Left renal pelvis (tissue), 4 donors: Measurements from ENCODE around the gene WASF2. TPM values are rescaled to one million over a fixed set of nuclear protein-coding genes. Genes with fewer than 3 reads are reported as not detected.
"Not testable (repeated sequence)": the region's sequence is repeated elsewhere in the genome, so short reads cannot be mapped to it uniquely, and the experiment has no call there.

Source experiments
- DNase-seq, 4 donors: peaks; one replicate each; pipeline ENCODE4 v3.0.0-alpha.2; 2013; ENCODE audit warnings: low read depth in 4 of 4, low spot score in 3 of 4
- polyA plus RNA-seq, 4 donors: library from polyadenylated mRNA; unstranded; fragments of 120-200 nt; gene quantifications; one replicate each; pipeline ENCODE4 v1.2.1, GENCODE V29; 2013; ENCODE audit not compliant: insufficient read length in 4 of 4

WASF2 gene
- polyA plus RNA-seq, 4 donors: 106 to 159 (median 139) TPM

DNA sequence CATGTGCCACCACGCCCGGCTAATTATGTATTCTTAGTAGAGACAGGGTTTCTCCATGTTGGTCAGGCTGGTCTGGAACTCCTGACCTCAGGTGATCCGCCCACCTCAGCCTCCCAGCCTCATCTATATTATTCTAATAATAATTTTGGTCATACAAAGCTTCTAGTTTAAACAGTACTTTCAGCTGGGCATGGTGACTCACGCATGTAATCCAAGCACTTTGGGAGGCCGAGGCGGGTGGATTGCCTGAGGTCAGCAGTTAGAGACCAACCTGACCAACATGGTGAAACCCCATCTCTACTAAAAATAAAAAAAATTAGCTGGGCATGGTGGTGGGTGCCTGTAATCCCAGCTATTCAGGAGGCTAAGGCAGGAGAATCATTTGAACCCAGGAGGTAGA, 26.1 kb downstream of the WASF2 start:
- DNase-seq: not testable (repeated sequence)

DNA sequence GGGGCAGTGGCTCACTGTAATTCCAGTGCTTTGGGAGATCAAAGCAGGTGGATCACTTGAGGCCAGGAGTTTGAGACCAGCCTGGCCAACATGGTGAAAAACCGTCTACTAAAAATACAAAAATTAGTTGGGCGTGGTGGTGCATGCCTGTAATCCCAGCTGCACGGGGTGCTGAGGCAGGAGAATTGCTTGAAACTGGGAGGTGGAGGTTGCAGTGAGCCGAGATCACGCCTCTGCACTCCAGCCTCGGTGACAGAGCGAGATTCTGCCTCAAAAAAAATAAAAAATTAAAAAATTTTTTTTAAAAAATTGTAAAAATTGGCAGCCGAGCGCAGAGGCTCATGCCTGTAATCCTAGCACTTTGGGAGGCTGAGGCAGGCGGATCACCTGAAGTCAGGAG, 31.4 kb downstream of the WASF2 start:
- not testable (repeated sequence) for DNase-seq

DNA sequence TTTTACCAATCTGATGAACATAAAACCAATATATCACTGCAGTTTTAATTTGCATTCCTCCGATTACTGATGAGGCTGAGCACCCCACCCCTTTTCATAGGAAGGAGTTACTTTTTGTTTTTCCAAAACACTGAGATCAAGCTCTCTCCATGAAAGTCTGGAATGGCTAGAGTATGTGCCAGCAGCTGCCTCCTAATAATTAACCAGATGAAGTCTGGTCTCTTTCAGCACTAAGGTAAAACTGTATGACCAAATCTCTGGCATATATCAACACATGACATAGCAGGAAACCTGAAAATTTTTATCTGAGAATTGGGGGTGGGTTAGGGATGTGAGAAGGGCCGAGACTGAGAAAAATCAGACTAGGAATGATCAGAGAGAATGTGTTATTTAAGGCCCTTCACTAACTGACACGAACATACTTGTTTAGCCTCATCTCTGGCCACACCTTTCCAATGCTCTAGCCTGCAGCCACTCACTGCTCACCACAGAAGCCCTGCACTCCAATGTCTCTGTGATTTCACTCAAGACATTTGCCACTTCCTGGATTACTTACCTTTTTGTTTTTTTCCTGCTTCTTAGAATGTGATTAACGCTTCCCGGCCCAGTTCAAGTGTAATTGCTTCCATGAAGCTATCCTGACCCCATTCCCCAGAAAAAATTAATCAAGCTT, 34.7 kb downstream of the WASF2 start:
- no peak for DNase-seq

DNA sequence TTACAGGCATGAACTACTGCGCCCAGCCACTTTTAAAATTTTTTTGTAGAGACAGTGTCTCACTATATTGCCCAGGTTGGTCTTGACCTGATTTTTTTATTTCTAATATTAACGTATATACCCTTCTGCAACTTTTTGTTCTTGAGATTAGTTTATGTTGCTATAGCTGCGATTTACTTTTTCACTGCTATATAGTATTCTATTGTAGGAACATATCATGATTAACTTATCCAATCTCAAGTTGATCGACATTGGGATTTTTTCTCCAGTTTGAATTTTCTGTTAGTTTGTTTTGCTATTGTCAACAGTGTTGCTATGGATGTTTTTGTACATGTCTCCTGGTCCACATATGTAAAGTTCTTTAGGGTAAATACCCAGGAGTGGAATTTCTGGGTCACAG, 35.4 kb downstream of the WASF2 start:
- no peak for DNase-seq

DNA sequence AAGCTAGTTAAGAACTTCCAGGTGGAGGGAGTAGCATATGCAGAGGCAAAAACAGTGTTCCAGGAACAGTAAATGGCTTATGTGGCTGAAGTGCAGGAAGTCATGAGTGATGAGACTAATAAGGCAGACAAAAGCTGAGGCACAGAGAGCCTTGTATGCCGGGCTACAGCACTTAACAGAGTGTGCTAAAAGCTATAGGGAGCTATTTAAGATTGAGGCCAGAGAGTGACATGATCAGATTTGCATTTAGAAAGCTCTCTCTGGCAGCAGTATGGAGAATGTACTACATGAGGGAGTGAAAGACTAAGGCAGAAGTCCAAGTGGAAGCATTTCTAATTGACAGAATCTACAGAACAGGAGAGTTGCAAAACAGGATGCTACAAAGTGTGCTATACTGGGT, 38.6 kb downstream of the WASF2 start:
- no peak for DNase-seq

DNA sequence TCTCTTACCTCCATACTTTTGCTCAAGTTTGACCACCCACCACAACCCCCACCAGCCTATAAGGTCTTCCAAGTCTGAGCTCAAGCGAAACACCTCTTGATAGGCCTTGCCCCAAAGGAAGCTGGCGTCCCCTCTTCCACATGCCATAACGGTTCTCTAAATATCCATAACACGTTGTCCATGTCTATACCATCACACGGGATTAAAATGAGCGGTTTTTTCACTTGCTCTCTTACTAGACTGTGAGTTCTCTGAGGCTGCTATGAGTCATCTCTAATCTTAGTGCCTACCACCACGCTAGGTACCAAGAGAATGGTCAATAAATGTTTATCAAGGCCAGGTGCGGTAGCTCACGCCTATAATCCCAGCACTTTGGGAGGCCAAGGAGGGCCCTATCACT, 41.0 kb downstream of the WASF2 start:
- no peak for DNase-seq

DNA sequence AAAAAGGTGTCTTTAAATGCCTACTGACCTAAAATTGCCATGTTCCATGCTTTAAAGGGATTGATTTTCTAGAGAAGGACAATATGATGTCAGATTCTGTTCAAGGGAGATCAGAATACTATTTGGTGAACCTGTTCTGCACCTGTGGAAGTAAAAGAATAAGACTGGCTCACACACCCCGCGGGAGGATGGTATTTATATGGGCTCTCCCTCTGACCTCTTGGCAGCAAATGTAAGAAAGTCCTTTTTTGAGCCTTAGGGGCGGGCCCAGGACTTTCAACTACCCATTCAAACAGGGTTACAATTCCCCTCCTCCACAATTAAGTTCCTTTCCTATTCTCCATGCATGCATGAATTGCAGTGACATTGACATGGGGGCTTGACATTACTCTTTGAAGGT, 42.1 kb downstream of the WASF2 start:
- no peak for DNase-seq

DNA sequence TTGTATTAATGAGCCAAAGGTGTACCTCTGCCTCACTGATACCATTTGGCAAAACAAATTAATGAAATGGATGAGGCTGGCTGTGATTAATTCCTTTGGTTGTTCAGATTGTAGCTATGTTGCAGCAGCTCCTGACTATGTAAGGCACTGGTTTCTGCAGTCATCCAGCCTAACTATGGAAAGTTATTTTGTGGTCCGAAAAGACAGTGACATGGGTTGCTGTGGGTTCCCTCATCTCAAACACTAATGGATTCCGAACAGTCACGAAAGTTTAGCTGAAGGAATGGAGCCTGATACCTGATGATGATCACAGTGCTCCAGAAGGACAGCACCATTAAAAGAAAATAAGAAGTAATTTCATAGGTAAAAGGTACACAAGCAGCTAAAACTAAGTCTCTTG, 42.6 kb downstream of the WASF2 start:
- DNase-seq: no peak

DNA sequence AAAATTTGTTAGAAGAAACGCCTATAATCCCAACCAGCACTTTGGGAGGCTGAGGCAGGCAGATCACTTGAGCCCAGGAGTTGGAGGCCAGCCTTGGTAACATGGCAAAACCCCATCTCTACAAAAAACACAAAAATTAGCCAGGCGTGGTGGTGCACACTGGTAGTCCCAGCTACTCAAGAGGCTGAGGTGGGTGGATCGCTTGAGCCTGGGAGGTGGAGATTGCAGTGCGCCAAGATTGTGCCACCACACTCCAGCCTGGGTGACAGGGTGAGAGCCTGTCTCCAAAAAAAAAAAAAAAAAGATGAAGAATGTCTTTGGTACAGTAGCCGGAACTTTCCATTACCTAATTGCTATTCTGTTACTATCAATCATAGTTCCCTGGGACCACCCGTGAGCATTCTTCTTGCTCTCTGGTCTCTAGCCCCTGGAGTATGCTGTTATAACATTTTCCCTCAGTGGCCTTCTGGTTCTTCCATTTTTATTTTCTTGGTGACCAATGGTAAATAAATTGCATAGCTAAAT, 43.4 kb downstream of the WASF2 start:
- DNase-seq: no peak

DNA sequence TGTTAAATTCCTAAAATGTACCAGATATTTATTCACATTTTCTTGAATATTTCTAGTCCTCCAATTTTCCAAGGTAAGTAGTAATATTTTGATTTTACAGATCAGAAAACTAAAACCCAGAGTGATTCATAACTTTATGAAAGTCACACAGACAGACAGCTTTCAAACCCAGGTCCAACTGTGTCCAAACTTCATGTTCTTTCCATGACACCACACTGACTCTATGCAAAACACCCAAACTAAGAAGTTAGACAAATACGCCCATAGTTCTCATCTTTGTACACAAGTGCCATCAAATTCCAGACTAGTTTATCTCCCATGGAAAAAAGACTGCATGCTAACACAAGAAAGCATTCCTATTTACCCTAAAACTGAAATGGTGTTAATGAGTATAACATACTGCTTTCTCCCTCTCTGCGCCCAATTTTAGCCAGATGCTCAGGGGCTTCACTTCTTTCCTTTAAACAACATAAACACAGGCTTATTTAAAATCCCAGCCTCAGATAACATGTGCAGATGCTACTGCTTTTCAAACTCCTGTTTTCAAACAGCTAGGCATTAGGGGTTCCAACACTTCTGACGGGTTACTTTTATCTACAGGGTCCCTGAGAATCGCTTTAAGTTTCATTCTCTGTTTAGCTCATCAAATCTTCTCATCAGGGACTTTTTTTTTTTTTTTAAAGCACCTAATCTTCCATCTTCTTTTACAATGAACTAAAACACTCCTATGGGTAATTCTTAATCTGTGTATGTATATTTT, 44.6 kb downstream of the WASF2 start:
- DNase-seq: no peak

DNA sequence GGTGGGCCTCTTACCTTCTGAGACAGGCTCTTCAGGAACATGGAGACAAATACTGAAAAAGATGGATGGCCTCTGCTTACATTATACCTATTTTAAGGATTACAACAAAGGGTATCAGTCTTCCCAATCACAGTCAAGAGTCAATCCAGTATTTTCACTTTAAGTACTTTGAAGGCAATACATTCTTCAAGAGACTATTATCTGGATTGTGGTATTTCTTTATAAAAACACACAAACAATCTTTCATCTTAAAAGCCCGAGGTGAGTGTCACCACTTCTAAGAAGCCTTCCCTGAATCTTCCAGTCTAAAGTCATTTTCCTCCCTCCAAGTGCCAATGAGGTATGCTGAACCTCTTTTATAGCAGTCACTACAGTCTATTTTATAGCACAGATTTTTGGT, 45.3 kb downstream of the WASF2 start:
- no peak for DNase-seq

DNA sequence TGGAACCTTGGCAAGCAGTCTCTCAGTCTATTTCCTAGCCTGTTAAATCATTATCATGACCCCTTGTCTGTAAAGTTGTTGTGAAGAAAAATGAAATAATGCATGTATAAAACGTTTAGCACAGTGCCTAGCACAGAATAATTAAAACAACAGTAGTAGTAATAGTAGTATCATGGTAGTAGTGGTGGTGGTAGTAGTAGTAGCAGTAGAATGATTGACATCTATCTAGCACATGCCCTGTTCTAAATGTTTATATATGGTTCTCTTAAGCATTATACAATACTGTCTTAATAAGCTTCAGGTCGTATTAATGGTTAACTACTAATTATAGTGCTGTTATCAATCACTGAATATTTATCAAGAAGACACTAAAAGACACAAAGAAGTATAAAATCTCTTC, 50.8 kb downstream of the WASF2 start:
- no peak for DNase-seq

DNA sequence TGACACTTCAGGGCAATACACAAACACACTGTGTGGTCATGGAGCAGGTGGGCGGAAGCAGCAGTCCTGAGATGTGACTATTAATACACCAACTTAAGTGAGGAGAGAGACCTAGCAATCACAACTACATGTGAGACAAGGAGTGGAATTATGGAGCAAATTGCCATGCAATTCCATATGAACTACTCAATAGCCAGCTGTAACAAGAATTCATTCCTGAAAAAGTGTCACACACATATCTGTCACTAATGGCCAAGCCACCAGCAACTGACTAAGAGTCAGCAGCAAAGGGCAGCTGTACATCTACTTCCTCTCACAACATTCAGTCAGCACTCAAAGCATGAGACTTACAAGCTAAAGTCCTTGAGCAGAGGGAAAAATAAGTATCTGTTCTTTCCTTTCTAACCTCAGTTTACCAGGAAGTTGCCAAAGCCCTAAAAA, 51.3 kb downstream of the WASF2 start:
- no peak for DNase-seq

DNA sequence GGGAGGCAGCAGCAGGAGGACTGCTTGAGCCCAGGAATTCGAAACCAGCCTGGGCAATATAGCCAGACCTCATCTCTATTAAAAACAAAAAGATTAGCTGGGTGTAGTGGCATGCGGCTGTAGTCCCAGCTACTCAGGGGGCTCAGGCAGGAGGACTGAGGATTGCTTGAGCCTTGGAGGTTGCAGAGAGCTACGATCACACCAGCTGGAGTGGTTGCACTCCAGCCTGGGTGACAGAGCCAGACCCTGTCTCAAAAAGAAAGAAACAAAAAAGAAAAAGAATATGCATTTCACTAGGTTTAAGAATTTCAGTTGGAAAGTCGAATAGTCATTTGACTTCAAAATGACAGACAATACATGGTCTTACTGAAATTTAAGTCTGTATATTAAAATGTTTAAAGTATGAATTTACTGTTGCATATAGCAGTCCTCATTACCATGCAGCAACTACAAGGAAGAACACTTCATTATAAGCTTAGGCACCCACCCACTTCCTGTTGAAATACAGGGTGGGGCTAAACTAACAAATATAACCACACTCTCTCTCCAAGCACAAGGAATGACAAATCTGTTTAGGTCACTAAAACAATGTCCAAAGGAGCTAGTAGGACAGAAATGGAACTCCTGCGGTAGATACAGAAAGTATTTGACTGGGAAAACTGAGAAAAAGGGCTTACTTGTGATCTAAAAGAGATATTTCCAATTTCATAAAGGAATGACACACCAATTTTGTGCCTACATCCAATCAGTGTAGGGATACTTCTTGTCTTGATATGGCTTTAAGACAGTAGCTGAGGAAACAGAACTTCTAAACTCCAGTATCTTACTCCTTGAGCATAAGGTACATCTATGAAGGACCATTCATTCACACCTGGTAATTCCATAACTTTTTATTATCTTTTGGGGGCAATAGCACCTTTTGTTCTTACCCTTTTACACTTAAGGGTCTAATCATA, 53.5 kb downstream of the WASF2 start:
- DNase-seq: no peak

DNA sequence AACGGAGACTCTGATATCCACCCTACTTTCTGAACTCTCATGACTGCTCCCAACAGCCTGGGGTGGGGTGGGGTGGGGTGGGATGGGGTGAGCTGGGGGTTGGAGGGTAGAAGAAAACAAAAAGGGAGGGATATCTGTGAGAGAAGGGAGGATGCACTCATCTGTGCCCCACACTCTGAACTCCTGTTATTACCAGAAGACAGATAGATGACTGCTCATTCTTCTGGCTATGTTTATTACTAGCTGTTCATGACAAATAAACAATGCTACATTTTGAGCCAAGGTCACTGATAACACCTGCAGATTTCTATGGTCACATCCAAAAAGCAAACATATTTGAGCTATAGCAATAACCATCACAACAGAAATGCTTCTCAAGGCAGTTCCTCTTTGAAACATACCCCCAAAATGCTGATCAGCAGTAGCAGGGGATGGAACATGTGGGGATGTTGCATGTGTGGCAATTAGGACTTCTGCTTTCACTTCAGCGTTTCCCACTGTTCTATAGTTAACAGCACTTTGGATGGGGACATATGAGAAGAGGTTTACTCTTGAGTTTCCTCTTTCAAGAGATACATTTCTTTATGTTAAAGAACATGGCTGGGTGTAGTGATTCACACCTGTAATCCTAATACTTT, 54.3 kb downstream of the WASF2 start:
- DNase-seq: no peak

DNA sequence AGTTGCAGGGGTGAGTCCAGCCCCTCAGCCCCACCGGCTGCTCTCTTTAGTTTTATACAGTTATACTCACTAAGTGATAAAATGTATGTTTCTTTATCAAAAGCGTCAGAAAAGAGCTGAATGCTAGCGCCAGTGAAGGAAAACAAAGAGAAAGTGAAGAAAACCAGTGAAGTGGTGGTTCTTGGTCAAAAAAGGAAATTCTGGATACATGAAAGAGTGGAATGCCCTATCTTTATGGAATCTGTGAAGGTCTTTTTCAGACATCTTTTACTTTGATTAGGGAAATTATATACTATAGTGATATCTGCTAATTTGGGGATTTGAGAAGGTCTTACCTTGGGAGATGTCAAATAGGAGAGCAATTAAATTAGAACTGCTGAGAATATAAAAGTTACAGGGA, 56.3 kb downstream of the WASF2 start:
- no peak for DNase-seq

DNA sequence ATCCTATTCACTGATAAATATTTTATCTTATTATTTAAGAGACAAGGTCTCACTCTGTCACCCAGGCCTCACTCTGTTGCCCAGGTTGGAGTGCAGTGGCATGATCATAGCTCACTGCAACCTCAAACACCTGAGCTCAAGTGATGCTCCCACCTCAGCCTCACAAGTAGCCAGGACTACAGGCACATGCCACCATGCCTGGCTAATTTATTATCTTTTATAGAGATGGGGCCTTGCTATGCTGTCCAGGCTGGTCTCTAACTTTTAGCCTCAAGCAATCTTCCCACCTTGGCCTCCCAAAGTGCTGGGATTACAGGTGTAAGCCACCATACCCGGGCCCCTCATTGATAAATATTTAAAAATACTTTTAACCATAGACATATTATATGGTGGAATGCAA, 57.2 kb downstream of the WASF2 start:
- not testable (repeated sequence) for DNase-seq

DNA sequence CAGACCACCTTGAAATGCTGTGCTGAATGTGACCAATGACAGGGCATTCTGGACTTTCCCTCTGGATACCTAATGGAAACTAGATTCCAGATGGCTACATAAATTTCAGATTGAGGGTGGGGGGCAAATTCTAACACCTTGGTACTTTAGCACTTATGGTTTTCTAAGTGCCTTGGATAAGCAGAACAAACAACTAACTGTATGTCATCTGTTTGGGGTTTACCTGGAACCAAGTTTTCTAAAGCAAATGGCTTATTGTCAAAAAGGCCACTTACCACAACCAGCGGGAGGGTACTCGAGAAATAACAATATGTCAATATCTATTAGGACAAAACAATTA, 58.4 kb downstream of the WASF2 start:
- no peak for DNase-seq

DNA sequence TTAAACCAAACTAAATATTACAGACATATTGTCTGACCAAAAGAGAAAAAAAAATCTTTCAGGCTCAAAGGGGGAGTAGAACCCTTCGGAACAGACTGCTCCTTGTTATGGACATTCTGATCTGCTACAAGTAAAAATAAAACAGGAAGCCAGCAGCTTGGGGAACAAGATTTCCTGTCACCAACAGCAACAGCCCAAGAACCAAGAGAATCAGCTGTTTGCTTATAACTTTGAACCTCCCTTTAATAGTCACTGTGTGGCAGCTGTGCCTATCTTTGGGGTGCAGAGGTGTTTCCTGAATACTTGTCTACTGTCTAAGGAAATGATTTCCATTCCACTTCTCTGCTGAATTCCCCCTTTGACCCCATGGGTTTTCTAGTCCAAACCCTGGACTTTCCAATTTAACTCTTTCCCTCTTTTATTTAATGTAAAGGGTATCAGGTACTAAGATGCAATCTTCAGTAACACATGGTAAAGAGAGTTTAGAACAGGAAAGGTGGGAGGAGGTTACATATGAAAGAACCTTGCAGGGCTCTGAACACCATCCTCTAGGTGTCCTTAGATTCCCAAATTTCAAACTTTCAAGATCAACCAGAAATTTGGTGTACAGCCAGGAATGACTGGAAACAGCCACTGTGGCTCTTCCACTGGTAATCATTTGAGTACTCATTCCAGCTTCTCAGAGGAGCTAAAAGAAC, 58.9 kb downstream of the WASF2 start:
- no peak for DNase-seq

DNA sequence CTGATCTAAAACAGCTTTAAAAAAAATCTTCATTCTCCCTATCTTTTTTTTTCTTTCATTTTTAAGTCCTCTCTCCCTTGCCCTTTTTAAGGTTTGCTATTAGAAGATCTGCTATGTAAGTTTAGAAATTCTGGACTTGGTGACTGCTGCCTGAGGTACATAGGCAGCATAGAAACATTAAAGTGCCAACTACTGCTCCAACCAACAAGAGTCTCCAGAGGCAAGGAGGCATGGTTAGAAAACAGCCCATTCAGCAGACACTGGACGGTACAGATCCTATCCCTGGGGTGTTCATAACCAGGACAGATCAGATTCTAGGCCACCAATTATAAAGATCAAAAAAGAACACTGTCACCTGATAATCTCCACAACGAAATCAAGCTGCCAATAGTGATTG, 60.9 kb downstream of the WASF2 start:
- DNase-seq: no peak
